Sigmoid colon (tissue), 7 donors: ENCODE measurements around the gene FAM43A. TPM values are rescaled to one million over a fixed set of nuclear protein-coding genes. Genes with fewer than 3 reads are reported as not detected.

Source experiments
- DNase-seq: peaks from one replicate; pipeline ENCODE4 v3.0.0-alpha.2; 2019
- H3K27ac ChIP-seq, 4 donors: fragments of 200-600 bp; sonication (generic); one replicate each; pipeline ENCODE4 v1.5.1; 2016 to 2019; ENCODE audit warnings: mild to moderate bottlenecking in 1 of 4
- H3K27me3 ChIP-seq, 3 donors: fragments of 200-600 bp; sonication (generic); one replicate each; pipeline ENCODE4 v1.5.1; 2019; ENCODE audit warnings: mild to moderate bottlenecking in 1 of 3
- H3K36me3 ChIP-seq, 4 donors: fragments of 200-600 bp; sonication (generic); one replicate each; pipeline ENCODE4 v1.5.1; 2016 to 2019
- H3K4me1 ChIP-seq, 4 donors: fragments of 200-600 bp; sonication (generic); one replicate each; pipeline ENCODE4 v1.5.1; 2017 to 2019
- H3K4me3 ChIP-seq, 4 donors: fragments of 200-600 bp; sonication (generic); one replicate each; pipeline ENCODE4 v1.5.1; 2017 to 2019; ENCODE audit warnings: mild to moderate bottlenecking in 2 of 4, moderate library complexity in 1 of 4
- H3K9me3 ChIP-seq, 4 donors: fragments of 200-600 bp in 3 of 4; sonication (generic) in 3 of 4; one replicate each; pipeline versions ENCODE4 v1.5.1 to v1.6.1; 2013 to 2019
- CTCF ChIP-seq, 4 experiments: fragments of 450-650 bp in 3 of 4; fragments of 200-600 bp in 1 of 4; IDR thresholded peaks; one replicate each; pipeline ENCODE4 v1.5.1; 2016 to 2019; ENCODE audit warnings: antibody characterized with exemption in 4 of 4, mild to moderate bottlenecking in 3 of 4, moderate library complexity in 2 of 4
- EP300 ChIP-seq, 4 donors: sonication (generic); formaldehyde crosslinking; IDR thresholded peaks; one replicate each; pipeline ENCODE4 v1.6.1; 2017; ENCODE audit warnings: antibody characterized with exemption in 4 of 4
- POLR2A ChIP-seq, 2 donors: fragments of 450-650 bp; IDR thresholded peaks; one replicate each; pipeline ENCODE4 v1.6.1; 2016; ENCODE audit warnings: antibody characterized with exemption in 2 of 2, mild to moderate bottlenecking in 2 of 2, moderate library complexity in 2 of 2
- POLR2AphosphoS5 ChIP-seq, 4 donors: sonication (generic); formaldehyde crosslinking; IDR thresholded peaks; one replicate each; pipeline ENCODE4 v1.6.1; 2017; ENCODE audit warnings: antibody characterized with exemption in 4 of 4
- WGBS, 2 donors: extraction: QIAGEN DNeasy Blood & Tissue Kit; methylation state at CpG; one replicate each; pipeline ENCODE4 v1.1.7; 2013; 5-methylcytosine and 5-hydroxymethylcytosine counted together
- intact Hi-C: fragments of 100-400 bp; cut with DNase I; formaldehyde crosslinking; loops from one replicate; pipeline ENCODE4 v1.15.1; 2023
- polyA plus RNA-seq, 3 donors: library from polyadenylated mRNA; stranded (reverse); fragments of 200-250 nt; gene quantifications; one replicate each; pipeline ENCODE4 v1.2.3, GENCODE V29; 2013
- total RNA-seq, 4 donors: library from RNA; depleted of rRNA; stranded (reverse); fragments of >200 nt; gene quantifications; one replicate each; pipeline ENCODE4 v1.1.0, GENCODE V29; 2016
- donor health status: healthy with polysubstance abuse.
- donor health status: Bipolar disorder and iron deficiency.
- donor health status: healthy.

Gene FAM43A
- total and polyA plus RNA-seq, 7 donors = 10.2 to 62.8 (median 13.3) TPM

- H3K27me3 ChIP-seq = no peaks in the 10 kb centered on the region
- H3K27ac ChIP-seq = no peak overlapping the region
- H3K9me3 ChIP-seq = no peaks in the 10 kb centered on the region
- TF ChIP-seq POLR2A (IDR thresholded peaks at IDR 0.05) (no peak), POLR2AphosphoS5 (IDR thresholded peaks at IDR 0.05) (no peak), CTCF (IDR thresholded peaks at IDR 0.05) (no peak), EP300 (IDR thresholded peaks at IDR 0.05) (no peak)
- intact Hi-C loops = no loop called here
- WGBS, 2 donors = 81 to 91% methylated on average over 7 of the region's 7 CpGs
- no peak overlapping the region for H3K4me3 ChIP-seq
- peaks cover 0 to 17% (median 15%) of the 10 kb centered on the region in 4 donors for H3K4me1 ChIP-seq
- DNase-seq = no peak
- peaks cover 5 to 67% (median 23%) of the 10 kb centered on the region in 4 donors for H3K36me3 ChIP-seq
These were observed 18.3 kb upstream of the FAM43A start for GRCh38 chr3:194667363-194667762.

- H3K27ac ChIP-seq = peak overlapping the region; percentile 84 to 90 (median 86)
- H3K4me1 ChIP-seq = peaks cover 0 to 23% (median 20%) of the 10 kb centered on the region in 4 donors
- peaks cover 0 to 29% (median 4%) of the 10 kb centered on the region in 4 donors for H3K36me3 ChIP-seq
- WGBS, 2 donors = 0% methylated on average over 5 of the region's 5 CpGs
- DNase-seq = no peak
- no peaks in the 10 kb centered on the region for H3K9me3 ChIP-seq
- TF ChIP-seq POLR2A (IDR thresholded peaks at IDR 0.05) (no peak), CTCF (IDR thresholded peaks at IDR 0.05) (peak in 3 of 4 experiments; percentile 36 to 48 (median 37))
- peak overlapping the region; percentile 65 to 88 (median 79) for H3K4me3 ChIP-seq
- intact Hi-C loops = loop anchor here (5.0 kb wide), 1 partner anchor 851 kb away; no protein-coding TSS in a partner anchor
- H3K27me3 ChIP-seq = no peaks in the 10 kb centered on the region
These were observed 14.2 kb upstream of the FAM43A start for GRCh38 chr3:194671511-194671899.

- intact Hi-C loops = loop anchor here (5.0 kb wide), 1 partner anchor 850 kb away; no protein-coding TSS in a partner anchor
- 0 to 1% methylated on average over 57 of the region's 57 CpGs for whole genome bisulfite sequencing, 2 donors
- H3K27ac ChIP-seq = peak within 1 kb of the TSS; percentile 84 to 90 (median 86)
- H3K4me3 ChIP-seq = peak within 1 kb of the TSS; percentile 65 to 88 (median 79)
- peak; percentile 96 for DNase-seq
- peak in 2 of 4 donors; percentile 2 to 18 for TF ChIP-seq EP300 (IDR thresholded peaks at IDR 0.05)
- TF ChIP-seq POLR2AphosphoS5 (IDR thresholded peaks at IDR 0.05) = peak; percentile 33 to 80 (median 70)
- peak in 1 of 2 donors; percentile 31 for TF ChIP-seq POLR2A (IDR thresholded peaks at IDR 0.05)
- no peak for TF ChIP-seq CTCF (IDR thresholded peaks at IDR 0.05)
- H3K9me3 ChIP-seq = no peaks in the 10 kb centered on the region
- no peaks in the 10 kb centered on the region for H3K27me3 ChIP-seq
- peaks cover 0 to 23% (median 20%) of the 10 kb centered on the region in 4 donors for H3K4me1 ChIP-seq
- peaks cover 0 to 23% (median 4%) of the 10 kb centered on the region in 4 donors for H3K36me3 ChIP-seq
These were observed 13.5 kb upstream of the FAM43A start, which contains the start of gene LSG1 for GRCh38 chr3:194671900-194672808. Gene LSG1, minus strand, starts transcription at chr3:194672191. Its CDS starts 29 bp downstream, at chr3:194672162.

- Histone ChIP-seq H3K4me3 (peak overlapping the region; percentile 65 to 88 (median 79)), H3K36me3 (peaks cover 0 to 20% (median 4%) of the 10 kb centered on the region in 4 donors), H3K4me1 (peaks cover 0 to 23% (median 20%) of the 10 kb centered on the region in 4 donors), H3K27ac (peak overlapping the region; percentile 84 to 90 (median 86)), H3K27me3 (no peaks in the 10 kb centered on the region), H3K9me3 (no peaks in the 10 kb centered on the region)
- intact Hi-C loops = loop anchor here (5.0 kb wide), 1 partner anchor 849 kb away; no protein-coding TSS in a partner anchor
- DNase-seq = no peak
- no peak for TF ChIP-seq POLR2AphosphoS5 (IDR thresholded peaks at IDR 0.05)
- no peak for TF ChIP-seq CTCF (IDR thresholded peaks at IDR 0.05)
- no peak for TF ChIP-seq POLR2A (IDR thresholded peaks at IDR 0.05)
- WGBS, 2 donors = 18 to 41% methylated on average over 5 of the region's 5 CpGs
These were observed 12.8 kb upstream of the FAM43A start for GRCh38 chr3:194672876-194673275.
